ENCODE data around the gene HACD2. TPM values are rescaled to one million over a fixed set of nuclear protein-coding genes. Genes with fewer than 3 reads are reported as not detected.

The HACD2 gene
- total and polyA plus RNA-seq, 10 of the 15 experiments (the other 5 are each of a cell fraction or from before 2014, with no cell fraction given): 9.1 to 30.0 (median 18.8) TPM

GRCh38 chr3:123444744-123445143 is 140.1 kb downstream of the HACD2 start (continued):
- TF ChIP-seq POLR2AphosphoS2 (IDR thresholded peaks at IDR 0.05; ENCODE audit: low read depth, low read length) (no peak), USF2 (IDR thresholded peaks at IDR 0.05; ENCODE audit: borderline replicate concordance, low read depth, low read length) (no peak), NFXL1 (IDR thresholded peaks at IDR 0.05; ENCODE audit: borderline replicate concordance) (no peak), ZNF622 (IDR thresholded peaks at IDR 0.05) (no peak), RB1 (IDR thresholded peaks at IDR 0.05; ENCODE audit: borderline replicate concordance) (no peak), NBN (IDR thresholded peaks at IDR 0.05) (no peak), ATF2 (IDR thresholded peaks at IDR 0.05; ENCODE audit: low read length) (no peak), TCF12 (IDR thresholded peaks at IDR 0.05; ENCODE audit: low read depth, low read length) (no peak), HSF1 (IDR thresholded peaks at IDR 0.05; ENCODE audit: low read depth, low read length) (no peak)

- BruUV-seq (replicated peaks): no TSS peak
- H3K79me2 ChIP-seq (ENCODE audit: control insufficient read depth, insufficient read depth, low read length): no peaks in the 10 kb centered on the region
- TF ChIP-seq SUPT20H (IDR thresholded peaks at IDR 0.05; ENCODE audit: borderline replicate concordance, control insufficient read depth, low read depth, low read length): no peak
- 0 out of 2 replicates have a peak, but pooled peaks have one; percentile 50 for TF ChIP-seq BMI1 (IDR thresholded peaks at IDR 0.05; ENCODE audit: borderline replicate concordance)
Measured at GRCh38 chr3:123444023-123444422, 140.8 kb downstream of the HACD2 start.

More at GRCh38 chr3:123444023-123444422, 140.8 kb downstream of the HACD2 start:
- DNase-seq (ENCODE audit: low read depth, low spot score): no peak
- H3K9me3 ChIP-seq (replicated peaks; ENCODE audit: control insufficient read depth, insufficient read depth, low read length): no peaks in the 10 kb centered on the region
- H2AFZ ChIP-seq (ENCODE audit: control insufficient read depth, low read depth, low read length): no peak overlapping the region
- no peaks in the 10 kb centered on the region for H3K36me3 ChIP-seq (ENCODE audit: control insufficient read depth in 2 of 2, insufficient read depth in 2 of 2, low read length in 1 of 2)
- intact Hi-C loops (cut with micrococcal nuclease; ENCODE audit: unreplicated experiment): no loop called here
- ChIA-PET RAD21 (ENCODE audit: unreplicated experiment) (no interaction called here), CTCF (no interaction called here), SMC1A (ENCODE audit: uncharacterized antibody, unreplicated experiment) (no interaction called here), POLR2A (interaction anchor here (0.6 kb wide), 1 partner anchor 538 kb away, joined by 5 read pairs; no protein-coding TSS in a partner anchor)
- peaks cover 1 to 7% of the 10 kb centered on the region in 2 experiments; a peak in 1 of 4 replicates for H3K27me3 ChIP-seq (replicated peaks in 1 of 2; ENCODE audit: control insufficient read depth in 2 of 2, insufficient read depth in 2 of 2, low read length in 1 of 2)
- H3K4me3 ChIP-seq: no peak overlapping the region
- no peak for FAIRE-seq
- H3K4me1 ChIP-seq (ENCODE audit: control insufficient read depth, insufficient read depth, low read length): no peaks in the 10 kb centered on the region
- H4K20me1 ChIP-seq (ENCODE audit: control insufficient read depth, insufficient read depth): no peaks in the 10 kb centered on the region
- no peak overlapping the region for H3K9ac ChIP-seq (ENCODE audit: control insufficient read depth, insufficient read depth, low read length)
- ATAC-seq: no peak
- in situ Hi-C loops (cut with MboI): no loop called here
- H3K27ac ChIP-seq (ENCODE audit: control insufficient read depth, insufficient read depth): no peak overlapping the region
- WGBS (ENCODE audit: insufficient coverage, insufficient replicate concordance, low lambda C conversion rate, missing lambda C conversion rate): 38% methylated on average over 6 of the region's 6 CpGs
- H3K4me2 ChIP-seq (ENCODE audit: control insufficient read depth, insufficient read depth): no peak overlapping the region
